HepG2 (cell line): Measurements from ENCODE around the gene ETS2. TPM values are rescaled to one million over a fixed set of nuclear protein-coding genes. Genes with fewer than 3 reads are reported as not detected.

Experiments used
- ATAC-seq: fragments of 200-7000 bp; cut with Tn5 transposase; 3 replicates; pipeline ENCODE4 v1.9.1; 2020; ENCODE audit warnings: mild to moderate bottlenecking, moderate library complexity
- BruUV-seq: library from RNA; stranded (reverse); fragments of 400-500 nt; replicated peaks from 2 replicates; lab custom pipeline; 2021; lab: Mats Ljungman, UMichigan
- CTCF ChIA-PET: fragments of 300-600 bp; formaldehyde crosslinking; extraction: SDS; loops from one replicate; lab custom pipeline; 2021; ENCODE audit warnings: low total read pairs, inconsistent platforms, low intra/inter-chr PET ratio; lab: Yijun Ruan, JAX
- POLR2A ChIA-PET: fragments of 350-600 bp; sonication (Branson Sonifier 250); formaldehyde crosslinking; loops from one replicate; lab custom pipeline; 2020; ENCODE audit warnings: antibody characterized with exemption, inconsistent platforms; lab: Yijun Ruan, JAX
- DNase-seq: peaks from one replicate; pipeline ENCODE4 v3.0.0-alpha.2; 2015; ENCODE audit warnings: low spot score
- FAIRE-seq: peaks from 3 replicates; lab custom pipeline; 2011; peaks lifted over from hg19 to GRCh38; lab: Jason Lieb, UNC
- H2AFZ ChIP-seq: one replicate; pipeline ENCODE4 v1.6.1; 2011; ENCODE audit warnings: low read length, inconsistent platforms
- H3K27ac ChIP-seq: fragments of 300-600 bp; 3 replicates; pipeline ENCODE4 v1.8.0; 2011; ENCODE audit warnings: mixed run types, mild to moderate bottlenecking, mixed read lengths, low read length, inconsistent platforms; ENCODE audit not compliant: insufficient read depth; ENCODE audit errors: extremely low read length
- H3K27me3 ChIP-seq, 2 experiments: fragments of 200-600 bp in 1 of 2; 2 replicates in 1 of 2; 3 replicates in 1 of 2; pipeline versions ENCODE4 v1.6.0 to v1.8.0; 2011; ENCODE audit warnings: low read length in 2 of 2, mild to moderate bottlenecking in 2 of 2, moderate library complexity in 2 of 2, inconsistent platforms in 1 of 2; ENCODE audit not compliant: insufficient read depth in 2 of 2, control insufficient read depth in 1 of 2
- H3K36me3 ChIP-seq, 2 experiments: fragments of 200-600 bp in 1 of 2; replicated peaks in 1 of 2; 2 replicates in 1 of 2; 3 replicates in 1 of 2; pipeline versions ENCODE4 v1.5.1 to v1.8.0; 2011; ENCODE audit warnings: low read length in 2 of 2, inconsistent platforms in 1 of 2; ENCODE audit not compliant: insufficient read depth in 2 of 2, control insufficient read depth in 1 of 2
- H3K4me1 ChIP-seq: 2 replicates; pipeline ENCODE4 v1.5.1; 2012; ENCODE audit warnings: low read length, inconsistent platforms; ENCODE audit not compliant: insufficient read depth
- H3K4me2 ChIP-seq: 2 replicates; pipeline ENCODE4 v1.6.0; 2011; ENCODE audit warnings: low read depth, low read length, inconsistent platforms
- H3K4me3 ChIP-seq, 3 experiments: fragments of 200-600 bp in 1 of 3; sonication (generic), shearing (Covaris generic) in 1 of 3; replicated peaks in 1 of 3; 2 replicates each; pipeline ENCODE4 v1.5.1; 2011 to 2016; ENCODE audit warnings: low read length in 3 of 3, inconsistent platforms in 2 of 3, low read depth in 2 of 3, mild to moderate bottlenecking in 2 of 3, control low read depth in 1 of 3, mixed read lengths in 1 of 3; ENCODE audit not compliant: insufficient read depth in 1 of 3
- H3K79me2 ChIP-seq: one replicate; pipeline ENCODE4 v1.6.1; 2011; ENCODE audit warnings: low read length, inconsistent platforms; ENCODE audit not compliant: insufficient read depth
- H3K9ac ChIP-seq: 2 replicates; pipeline ENCODE4 v1.6.0; 2011; ENCODE audit warnings: mild to moderate bottlenecking, low read depth, low read length, inconsistent platforms; ENCODE audit not compliant: insufficient read depth
- H3K9me3 ChIP-seq: 2 replicates; pipeline ENCODE4 v1.5.1; 2012; ENCODE audit warnings: mild to moderate bottlenecking, low read length
- H4K20me1 ChIP-seq: 2 replicates; pipeline ENCODE4 v1.6.0; 2011; ENCODE audit warnings: inconsistent platforms, mild to moderate bottlenecking, low read length, moderate library complexity; ENCODE audit not compliant: insufficient read depth
- ZBTB20 ChIP-seq: sonication (generic); formaldehyde crosslinking; IDR thresholded peaks from 2 replicates; pipeline ENCODE4 v1.8.1; 2023; ENCODE audit warnings: missing genetic modification reagents, low read depth, mild to moderate bottlenecking, borderline replicate concordance
- ZNF335 ChIP-seq: sonication (generic); formaldehyde crosslinking; IDR thresholded peaks from 2 replicates; pipeline ENCODE4 v1.4.0; 2020; ENCODE audit warnings: missing genetic modification reagents
- ZNF570 ChIP-seq: sonication (generic); formaldehyde crosslinking; IDR thresholded peaks from 2 replicates; pipeline ENCODE4 v1.4.0; 2020; ENCODE audit warnings: mild to moderate bottlenecking, missing genetic modification reagents, borderline replicate concordance
- WGBS: methylation state at CpG from one replicate; pipeline ENCODE4 v1.1.6; 2017; ENCODE audit warnings: low lambda C conversion rate; 5-methylcytosine and 5-hydroxymethylcytosine counted together
- in situ Hi-C: cut with HindIII; loops from 2 replicates; pipeline ENCODE4 v1.10.0; 2017; ENCODE audit warnings: low pct_unique_long_range_greater_than_20kb; ENCODE audit not compliant: extremely low pct_ligation_motif_present
- intact Hi-C: fragments of 100-400 bp; cut with micrococcal nuclease; formaldehyde crosslinking; loops from one replicate; pipeline ENCODE4 v1.10.0; 2022; ENCODE audit not compliant: unreplicated experiment
- polyA plus RNA-seq, 8 experiments: library from polyadenylated mRNA; depleted of rRNA in 3 of 8; stranded (reverse) in 7 of 8; unstranded in 1 of 8; fragments of >200 nt; fragmentation: Illumina TruSeq in 4 of 8; extraction: Trizol in 4 of 8; gene quantifications; 2 replicates each; pipeline versions ENCODE4 v1.2.1 to v1.2.3, GENCODE V29; 2011 to 2016; ENCODE audit warnings: low read depth in 4 of 8, missing spikeins in 1 of 8, mixed read lengths in 1 of 8; ENCODE audit not compliant: insufficient read depth in 1 of 8
- total RNA-seq, 5 experiments: library from RNA; depleted of rRNA; stranded (reverse); fragments of >200 nt; fragmentation: Illumina TruSeq; extraction: Trizol; gene quantifications; 2 replicates each; pipeline ENCODE4 v1.2.3, GENCODE V29; 2016; ENCODE audit warnings: low read depth in 1 of 5
- TF ChIP-seq, protein P1 (sequence below): sonication (generic); formaldehyde crosslinking; IDR thresholded peaks from 2 replicates; pipeline ENCODE4 v1.5.1; 2020; ENCODE audit warnings: missing genetic modification reagents, mild to moderate bottlenecking, borderline replicate concordance
- TF ChIP-seq, protein P2 (sequence below): sonication (generic); formaldehyde crosslinking; IDR thresholded peaks from 2 replicates; pipeline ENCODE4 v1.5.0; 2020; ENCODE audit warnings: missing genetic modification reagents
- TF ChIP-seq, protein P3 (sequence below): sonication (generic); formaldehyde crosslinking; IDR thresholded peaks from 2 replicates; pipeline ENCODE4 v1.8.0; 2022; ENCODE audit warnings: missing genetic modification reagents, mild to moderate bottlenecking, borderline replicate concordance
- TF ChIP-seq, protein P4 (sequence below): sonication (generic); formaldehyde crosslinking; IDR thresholded peaks from 2 replicates; pipeline ENCODE4 v1.4.0; 2020; ENCODE audit warnings: missing genetic modification reagents, mild to moderate bottlenecking, borderline replicate concordance
- TF ChIP-seq, protein P5 (sequence below): IDR thresholded peaks from 2 replicates; pipeline ENCODE4 v1.6.1; 2012; ENCODE audit warnings: inconsistent platforms
- TF ChIP-seq, protein P6 (sequence below): sonication (generic); formaldehyde crosslinking; IDR thresholded peaks from 2 replicates; pipeline ENCODE4 v1.4.0; 2020; ENCODE audit warnings: missing genetic modification reagents

ETS2 gene
- total and polyA plus RNA-seq, 2 of the 13 experiments (the other 11 are each of a cell fraction or from before 2014, with no cell fraction given): 24.6 to 64.4 TPM

DNA sequence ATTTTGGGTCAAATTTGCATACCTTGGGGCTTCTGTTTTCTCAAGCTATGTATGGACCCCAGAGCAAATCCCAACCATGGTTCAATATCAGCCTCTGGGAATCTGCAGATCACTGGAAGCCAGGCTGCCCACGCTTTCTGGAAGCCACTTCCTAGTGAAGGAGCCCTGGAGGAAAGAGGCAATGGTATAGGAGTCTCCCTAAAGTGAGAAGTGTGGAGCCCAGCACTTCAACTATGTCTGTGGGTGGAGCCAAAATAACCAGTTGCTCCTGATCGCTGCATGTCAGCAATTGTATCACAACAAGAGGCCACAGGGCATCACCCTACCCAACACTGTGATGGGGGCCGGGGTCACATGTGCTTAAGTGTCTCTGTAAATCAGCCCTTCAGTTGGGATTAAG is 26.9 kb downstream of the ETS2 start:
- TF ChIP-seq, protein P1, sequence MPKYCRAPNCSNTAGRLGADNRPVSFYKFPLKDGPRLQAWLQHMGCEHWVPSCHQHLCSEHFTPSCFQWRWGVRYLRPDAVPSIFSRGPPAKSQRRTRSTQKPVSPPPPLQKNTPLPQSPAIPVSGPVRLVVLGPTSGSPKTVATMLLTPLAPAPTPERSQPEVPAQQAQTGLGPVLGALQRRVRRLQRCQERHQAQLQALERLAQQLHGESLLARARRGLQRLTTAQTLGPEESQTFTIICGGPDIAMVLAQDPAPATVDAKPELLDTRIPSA (CRISPR knock-in tag): no peak
- TF ChIP-seq, protein P2, sequence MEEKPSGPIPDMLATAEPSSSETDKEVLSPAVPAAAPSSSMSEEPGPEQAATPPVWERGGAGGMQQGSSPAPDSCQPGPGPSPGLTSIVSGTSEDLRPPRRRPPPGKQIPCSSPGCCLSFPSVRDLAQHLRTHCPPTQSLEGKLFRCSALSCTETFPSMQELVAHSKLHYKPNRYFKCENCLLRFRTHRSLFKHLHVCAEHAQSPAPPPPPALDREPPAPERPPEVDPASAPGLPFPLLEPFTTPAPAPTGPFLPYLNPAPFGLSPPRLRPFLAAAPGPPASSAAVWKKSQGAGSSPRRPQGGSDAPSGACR (CRISPR knock-in tag): no peak
- TF ChIP-seq, protein P3, sequence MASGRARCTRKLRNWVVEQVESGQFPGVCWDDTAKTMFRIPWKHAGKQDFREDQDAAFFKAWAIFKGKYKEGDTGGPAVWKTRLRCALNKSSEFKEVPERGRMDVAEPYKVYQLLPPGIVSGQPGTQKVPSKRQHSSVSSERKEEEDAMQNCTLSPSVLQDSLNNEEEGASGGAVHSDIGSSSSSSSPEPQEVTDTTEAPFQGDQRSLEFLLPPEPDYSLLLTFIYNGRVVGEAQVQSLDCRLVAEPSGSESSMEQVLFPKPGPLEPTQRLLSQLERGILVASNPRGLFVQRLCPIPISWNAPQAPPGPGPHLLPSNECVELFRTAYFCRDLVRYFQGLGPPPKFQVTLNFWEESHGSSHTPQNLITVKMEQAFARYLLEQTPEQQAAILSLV (CRISPR knock-in tag): no peak
- no peak for TF ChIP-seq ZBTB20
- TF ChIP-seq, protein P4, sequence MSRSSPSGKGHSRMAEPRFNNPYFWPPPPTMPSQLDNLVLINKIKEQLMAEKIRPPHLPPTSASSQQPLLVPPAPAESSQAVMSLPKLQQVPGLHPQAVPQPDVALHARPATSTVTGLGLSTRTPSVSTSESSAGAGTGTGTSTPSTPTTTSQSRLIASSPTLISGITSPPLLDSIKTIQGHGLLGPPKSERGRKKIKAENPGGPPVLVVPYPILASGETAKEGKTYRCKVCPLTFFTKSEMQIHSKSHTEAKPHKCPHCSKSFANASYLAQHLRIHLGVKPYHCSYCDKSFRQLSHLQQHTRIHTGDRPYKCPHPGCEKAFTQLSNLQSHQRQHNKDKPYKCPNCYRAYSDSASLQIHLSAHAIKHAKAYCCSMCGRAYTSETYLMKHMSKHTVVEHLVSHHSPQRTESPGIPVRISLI: no peak
- TF ChIP-seq ZNF335 (CRISPR knock-in tag): no peak
- TF ChIP-seq, protein P5, sequence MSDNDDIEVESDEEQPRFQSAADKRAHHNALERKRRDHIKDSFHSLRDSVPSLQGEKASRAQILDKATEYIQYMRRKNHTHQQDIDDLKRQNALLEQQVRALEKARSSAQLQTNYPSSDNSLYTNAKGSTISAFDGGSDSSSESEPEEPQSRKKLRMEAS: no peak
- TF ChIP-seq, protein P6, sequence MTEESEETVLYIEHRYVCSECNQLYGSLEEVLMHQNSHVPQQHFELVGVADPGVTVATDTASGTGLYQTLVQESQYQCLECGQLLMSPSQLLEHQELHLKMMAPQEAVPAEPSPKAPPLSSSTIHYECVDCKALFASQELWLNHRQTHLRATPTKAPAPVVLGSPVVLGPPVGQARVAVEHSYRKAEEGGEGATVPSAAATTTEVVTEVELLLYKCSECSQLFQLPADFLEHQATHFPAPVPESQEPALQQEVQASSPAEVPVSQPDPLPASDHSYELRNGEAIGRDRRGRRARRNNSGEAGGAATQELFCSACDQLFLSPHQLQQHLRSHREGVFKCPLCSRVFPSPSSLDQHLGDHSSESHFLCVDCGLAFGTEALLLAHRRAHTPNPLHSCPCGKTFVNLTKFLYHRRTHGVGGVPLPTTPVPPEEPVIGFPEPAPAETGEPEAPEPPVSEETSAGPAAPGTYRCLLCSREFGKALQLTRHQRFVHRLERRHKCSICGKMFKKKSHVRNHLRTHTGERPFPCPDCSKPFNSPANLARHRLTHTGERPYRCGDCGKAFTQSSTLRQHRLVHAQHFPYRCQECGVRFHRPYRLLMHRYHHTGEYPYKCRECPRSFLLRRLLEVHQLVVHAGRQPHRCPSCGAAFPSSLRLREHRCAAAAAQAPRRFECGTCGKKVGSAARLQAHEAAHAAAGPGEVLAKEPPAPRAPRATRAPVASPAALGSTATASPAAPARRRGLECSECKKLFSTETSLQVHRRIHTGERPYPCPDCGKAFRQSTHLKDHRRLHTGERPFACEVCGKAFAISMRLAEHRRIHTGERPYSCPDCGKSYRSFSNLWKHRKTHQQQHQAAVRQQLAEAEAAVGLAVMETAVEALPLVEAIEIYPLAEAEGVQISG (CRISPR knock-in tag): no peak
- TF ChIP-seq ZNF570 (CRISPR knock-in tag): no peak
- TF ChIP-seq, all 625 proteins: peak for 0
- Histone ChIP-seq H2AFZ (no peak overlapping the region), H3K27ac (no peak overlapping the region), H3K9me3 (no peaks in the 10 kb centered on the region), H3K4me3 (no peak overlapping the region), H3K4me2 (no peak overlapping the region), H3K36me3 (no peaks in the 10 kb centered on the region), H3K79me2 (no peaks in the 10 kb centered on the region), H3K27me3 (no peaks in the 10 kb centered on the region), H3K4me1 (peaks cover 51% of the 10 kb centered on the region), H4K20me1 (no peaks in the 10 kb centered on the region), H3K9ac (no peak overlapping the region)
- ChIA-PET POLR2A (interaction anchor here (1.0 to 2.0 kb wide), 5 partner anchors 9 to 126 kb away, joined by 5 to 16 read pairs (median 6); no protein-coding TSS in a partner anchor), CTCF (no interaction called here)
- no TSS peak for BruUV-seq
- intact Hi-C loops (loop anchor here (5.0 kb wide), 3 partner anchors 85 to 200 kb away; no protein-coding TSS in a partner anchor), in situ Hi-C loops (no loop called here)
- DNase-seq: no peak
- WGBS: 94% methylated on average over 3 of the region's 3 CpGs
- no peak for FAIRE-seq
- no peak for ATAC-seq
